Hippocampal formation (tissue), 2 donors: ENCODE data around the gene CDH20.
A peak's percentile ranks its signal among the peaks of the same experiment; 100 is the strongest.

Experiments
- DNase-seq, 2 donors: peaks; one replicate each; lab custom pipeline; 2025; lab: John Stamatoyannopoulos, UW

The CDH20 gene

DNA sequence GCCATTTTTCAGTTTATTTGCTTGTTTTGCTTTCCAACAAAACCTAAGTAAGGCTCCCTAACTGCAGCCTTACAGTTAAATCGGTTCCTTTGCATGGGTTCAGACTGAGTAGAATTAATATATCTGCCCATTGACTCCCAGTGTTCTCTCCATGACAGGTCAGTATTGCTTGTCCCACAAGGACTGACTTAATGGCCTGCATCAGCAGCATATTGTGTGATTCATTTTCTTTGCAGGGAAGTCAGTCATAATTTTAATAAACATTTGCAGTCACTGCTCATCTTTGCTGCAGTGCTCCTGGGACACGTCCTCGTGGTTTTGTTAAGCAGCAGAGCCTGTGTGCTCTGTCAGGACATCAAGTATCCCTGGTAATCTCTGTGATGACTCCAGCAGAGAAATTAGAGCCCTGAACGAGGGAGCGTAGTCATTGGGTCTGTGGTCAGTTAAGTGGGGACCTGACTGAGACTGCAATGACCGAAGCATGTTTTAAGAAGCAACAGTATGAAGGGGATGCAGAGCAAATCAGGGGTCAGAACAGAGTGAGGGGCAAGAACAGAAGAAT, 93.3 kb downstream of the CDH20 start:
- no peak for DNase-seq

DNA sequence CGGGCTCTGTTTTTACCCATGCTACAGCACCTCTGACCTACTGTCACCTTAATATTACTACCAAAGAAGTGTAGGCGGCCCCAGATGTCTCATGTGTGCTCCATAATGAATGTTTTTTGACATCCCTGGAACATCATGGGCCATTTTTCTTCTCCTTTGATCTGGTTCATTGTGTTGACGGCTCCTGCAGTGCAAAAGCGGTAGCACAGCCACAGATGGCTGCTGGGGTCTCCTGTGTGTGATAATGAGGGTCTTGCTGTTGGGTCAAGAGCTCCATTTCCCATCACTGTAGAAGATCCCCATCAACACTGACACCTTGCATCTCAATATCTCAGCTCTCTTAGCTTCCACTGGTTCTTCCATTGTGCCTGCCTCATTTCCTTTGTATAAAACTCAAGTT, 95.0 kb downstream of the CDH20 start:
- no peak for DNase-seq

DNA sequence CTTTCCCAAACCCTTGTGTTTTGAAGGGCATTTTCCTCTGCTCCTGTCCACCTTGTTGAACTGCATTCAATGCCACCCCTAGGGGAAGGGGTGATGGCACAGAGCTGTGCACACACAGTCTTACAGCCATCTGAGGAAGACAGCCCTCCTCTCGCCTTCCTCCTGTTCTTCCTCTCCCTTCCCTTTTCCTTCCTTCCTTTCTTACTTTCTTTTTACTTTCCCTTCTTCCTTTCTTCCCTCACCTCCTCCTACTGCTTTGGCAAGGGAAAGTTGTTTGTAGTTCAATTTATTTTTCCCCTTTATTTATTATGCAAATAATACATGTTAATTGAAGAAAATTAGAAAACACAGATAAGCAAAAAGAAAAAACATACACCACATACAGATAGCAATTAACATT, 99.4 kb downstream of the CDH20 start:
- DNase-seq: no peak

DNA sequence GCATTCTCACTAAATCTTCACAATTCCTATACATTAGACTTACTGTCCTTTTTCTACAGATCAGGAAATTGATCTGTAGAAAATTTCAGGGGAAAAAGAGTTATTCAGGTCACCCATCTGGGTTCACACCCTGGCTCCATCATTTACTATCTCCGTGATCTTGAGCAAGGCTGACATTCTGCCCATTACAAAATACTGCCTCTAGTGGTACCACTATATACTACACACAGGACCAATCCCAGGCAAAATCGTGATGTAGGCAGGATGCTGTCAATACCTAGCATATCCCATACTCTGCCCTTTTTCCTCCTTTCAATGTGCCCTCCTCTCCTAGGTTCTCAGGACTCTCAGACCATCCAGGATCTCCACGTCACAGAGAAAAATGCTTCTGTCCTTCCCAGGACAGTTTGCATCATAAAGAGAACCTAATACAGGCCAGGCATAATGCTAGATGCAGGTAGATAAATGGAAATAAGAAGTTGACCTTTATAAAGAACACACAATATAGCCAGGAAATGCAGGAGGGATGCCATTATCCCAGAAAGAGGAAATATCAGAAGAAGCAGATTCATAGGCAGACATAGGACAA, 101.9 kb downstream of the CDH20 start:
- no peak for DNase-seq

DNA sequence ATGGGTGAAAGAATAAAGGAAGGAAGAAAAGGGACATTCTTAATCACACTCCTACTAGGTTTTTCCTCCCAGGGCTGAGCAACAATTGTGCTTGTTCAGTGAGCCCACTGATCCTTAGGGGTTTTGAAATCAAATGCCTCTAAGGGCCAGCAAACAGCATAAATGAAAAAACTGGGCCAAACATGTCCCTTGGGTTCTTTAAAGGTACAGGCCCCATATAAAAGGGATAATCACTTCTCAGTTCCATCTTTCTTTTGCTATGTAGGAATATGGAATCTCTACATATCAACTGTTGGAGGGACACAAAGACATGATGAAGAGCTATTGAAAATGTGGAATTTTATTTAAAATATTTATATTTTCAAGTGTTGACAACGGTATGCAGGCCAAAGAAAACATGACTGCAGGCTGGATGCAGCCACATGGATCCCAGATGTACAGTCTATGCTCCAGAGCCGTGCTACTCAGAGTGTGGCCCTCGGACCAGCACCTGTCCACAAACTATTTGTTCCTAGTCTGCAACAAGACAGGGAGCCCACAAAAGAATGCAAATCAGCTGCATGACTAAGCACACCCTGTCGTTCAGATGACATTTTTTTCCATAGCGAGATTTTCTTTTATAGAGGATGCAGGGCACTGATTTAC, 110.0 kb downstream of the CDH20 start:
- DNase-seq: no peak

DNA sequence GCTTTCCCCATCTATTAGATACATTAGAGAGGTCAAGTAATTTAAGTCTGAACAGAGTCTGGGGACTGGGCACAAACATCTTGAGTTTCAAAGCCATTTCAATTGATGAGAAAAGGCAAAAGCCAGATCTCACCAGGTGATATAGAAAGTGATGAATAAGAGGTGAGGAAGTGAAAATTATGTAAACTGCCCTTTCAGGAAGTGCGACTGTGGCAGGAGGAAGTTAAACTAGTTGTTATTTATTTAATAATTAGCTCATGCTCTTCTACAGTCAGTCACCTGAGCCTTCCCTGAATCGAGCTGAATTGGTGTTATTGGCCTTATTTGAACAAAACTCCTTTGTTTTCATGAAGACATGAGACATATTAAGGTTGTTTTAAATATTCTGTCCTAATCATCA, 115.1 kb downstream of the CDH20 start:
- no peak for DNase-seq

DNA sequence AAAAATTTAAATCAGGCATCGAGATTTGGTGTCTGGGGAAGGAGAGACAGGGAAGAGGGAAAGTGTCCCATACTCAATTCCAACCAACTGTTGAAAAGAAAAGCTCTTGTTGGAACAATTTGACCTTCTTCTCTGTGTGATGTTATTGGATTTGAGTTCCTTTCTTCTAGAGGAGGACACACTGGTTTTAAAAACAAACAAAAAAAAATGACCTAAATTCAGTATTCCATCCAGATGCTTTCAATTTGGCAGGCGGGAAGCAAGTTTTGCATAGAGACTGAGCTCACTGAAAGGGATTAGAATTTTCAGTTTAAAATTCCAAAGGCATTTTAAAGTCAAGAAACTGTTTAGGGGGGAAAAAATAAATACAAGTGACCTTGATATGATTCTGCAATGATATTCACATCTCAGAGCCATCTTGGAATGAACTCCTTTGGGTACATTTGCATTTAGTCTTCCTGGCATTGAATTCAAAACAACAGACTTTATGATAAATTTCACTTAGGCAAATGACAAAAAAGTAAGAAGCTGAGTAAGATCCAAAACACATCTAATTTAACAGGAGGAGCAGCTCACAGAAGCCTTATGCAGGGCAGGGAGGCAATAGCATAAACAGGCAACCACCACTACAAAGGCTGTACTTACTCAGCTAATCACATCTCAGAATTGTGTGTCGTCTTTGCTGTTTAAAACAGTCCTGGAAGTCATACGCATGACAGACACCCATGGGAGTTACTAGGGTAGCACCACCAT, 126.8 kb downstream of the CDH20 start:
- DNase-seq: peak in 1 of 2 donors; percentile 63

DNA sequence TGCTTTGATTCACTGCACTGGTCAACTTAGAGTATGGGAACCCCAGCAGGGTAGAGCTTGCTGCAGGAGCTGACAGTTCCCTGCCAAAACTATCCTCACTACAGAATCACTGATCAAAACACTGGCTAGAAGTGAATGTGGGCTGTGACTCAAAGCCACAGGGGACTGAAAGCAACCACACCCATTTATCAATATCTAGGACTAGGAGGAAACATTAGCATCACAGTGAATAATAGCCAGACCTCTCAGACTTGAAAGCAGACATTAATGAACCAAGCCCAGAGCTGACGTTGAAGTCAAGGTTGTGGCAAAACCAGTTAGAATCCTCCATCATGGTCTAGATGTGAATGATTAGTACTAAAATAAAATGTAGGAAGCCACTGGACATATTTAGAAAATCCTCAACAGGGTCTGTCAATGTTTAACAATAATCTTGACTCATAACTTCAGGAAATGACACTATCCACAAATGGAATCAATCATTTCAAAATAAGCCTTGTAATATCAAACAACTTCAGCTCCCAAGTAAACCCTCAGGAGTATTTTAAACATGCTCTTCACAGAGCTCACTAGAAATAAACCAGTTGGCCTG, 131.4 kb downstream of the CDH20 start:
- no peak for DNase-seq

DNA sequence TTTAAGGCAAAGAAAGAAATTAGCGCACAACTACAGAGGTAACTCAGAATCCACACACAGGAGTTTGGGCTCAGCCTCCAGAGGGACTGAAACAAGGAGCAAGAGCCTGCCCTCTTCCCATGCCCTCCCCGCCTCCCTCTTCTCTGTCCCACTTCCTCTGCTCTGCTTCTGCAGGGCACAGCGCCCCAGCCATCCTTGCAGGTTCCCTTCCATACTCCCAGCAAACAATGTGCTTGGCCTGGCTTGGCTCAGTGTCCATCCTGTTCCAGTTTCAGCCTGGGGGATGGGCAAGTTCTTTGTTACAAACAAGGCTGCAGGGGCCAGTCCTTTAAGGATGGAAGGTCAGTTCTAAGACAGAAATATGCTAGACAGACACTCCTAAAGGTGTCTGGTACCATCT, 133.5 kb downstream of the CDH20 start:
- no peak for DNase-seq

DNA sequence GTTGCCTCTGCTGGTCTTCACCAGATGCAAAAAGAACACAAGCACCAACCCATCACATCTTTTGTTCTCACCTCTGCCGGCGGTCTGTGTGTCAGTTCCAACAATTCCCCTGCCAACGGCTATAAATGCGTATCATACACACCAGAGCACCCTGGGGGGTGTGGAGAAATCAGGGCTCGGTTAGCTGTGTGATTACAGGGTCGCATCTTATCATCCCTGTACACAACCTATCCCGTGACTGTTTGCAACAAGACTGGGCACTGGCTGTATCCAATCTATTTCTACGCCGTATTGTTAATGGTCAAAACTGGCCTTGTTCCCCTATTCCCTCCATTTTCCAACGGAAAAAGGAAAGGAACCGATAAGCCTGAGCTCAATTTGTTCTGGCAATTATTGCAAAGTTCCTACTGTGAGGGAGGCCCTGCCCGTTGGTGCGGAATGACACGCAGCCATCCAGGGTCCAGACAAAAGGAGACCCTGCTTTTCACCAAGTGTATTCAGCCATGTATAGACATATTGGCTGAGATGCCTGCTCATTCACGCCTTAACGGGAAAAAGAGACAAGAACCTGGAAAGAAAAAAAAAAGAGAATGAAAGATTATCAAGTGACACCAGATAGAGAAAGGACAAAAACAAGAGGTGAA, 136.9 kb downstream of the CDH20 start:
- DNase-seq: no peak

DNA sequence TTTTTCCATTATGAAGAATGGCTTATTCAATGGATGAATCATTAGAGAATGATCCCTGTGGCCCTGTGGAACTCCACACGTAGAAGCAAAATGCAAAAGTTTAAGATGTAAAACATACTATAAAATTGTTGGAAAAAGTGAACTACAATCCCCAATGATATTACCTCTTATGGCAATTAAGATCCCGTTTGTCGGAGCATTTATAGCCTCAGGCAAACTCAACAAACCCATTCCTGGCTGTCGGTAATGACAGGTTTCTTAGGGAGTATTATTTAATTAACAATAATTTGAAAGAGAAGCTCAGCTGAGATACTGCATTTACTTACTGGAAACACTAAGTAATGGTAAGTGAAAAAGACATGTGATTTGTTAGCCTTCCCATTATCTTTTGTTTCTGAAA, 138.3 kb downstream of the CDH20 start:
- DNase-seq: no peak

DNA sequence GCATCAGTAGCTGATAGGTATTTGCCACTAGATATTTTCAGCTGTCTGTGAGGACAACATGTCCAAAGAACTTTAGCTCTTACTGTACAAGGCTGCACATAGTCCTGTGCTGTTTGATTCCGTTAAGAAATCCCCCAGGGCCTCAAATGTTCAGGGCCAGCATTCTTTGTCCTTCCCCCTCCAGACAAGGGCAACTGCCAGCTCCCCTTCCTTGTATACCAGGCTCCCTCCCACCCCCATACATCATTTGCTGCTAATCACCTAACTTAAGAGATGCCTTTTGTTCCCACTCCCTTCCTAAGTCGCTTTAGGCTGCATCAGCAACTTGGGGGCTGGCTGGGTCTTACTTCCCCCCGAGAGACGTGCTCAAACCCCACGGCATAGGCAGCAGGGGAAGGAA, 138.7 kb downstream of the CDH20 start:
- DNase-seq: no peak

DNA sequence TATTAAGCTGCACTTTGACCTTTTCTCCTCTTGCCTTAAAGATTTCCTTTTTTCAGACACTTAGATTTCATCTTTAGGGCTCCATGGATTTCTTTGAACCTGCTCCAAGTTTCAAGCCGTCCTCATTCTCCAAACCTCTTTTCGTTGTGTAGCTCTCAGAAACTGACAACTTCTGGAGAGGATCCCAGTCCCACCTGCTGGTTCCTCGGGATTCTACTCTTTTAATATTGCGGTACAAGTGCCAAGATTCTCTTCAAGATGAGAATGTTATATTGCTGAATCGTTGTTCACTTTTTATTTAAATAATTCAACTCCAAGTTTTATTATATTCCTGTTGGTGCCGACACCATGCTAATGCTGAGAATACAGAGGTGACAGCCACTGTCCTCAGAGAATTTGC, 141.1 kb downstream of the CDH20 start:
- DNase-seq: no peak

DNA sequence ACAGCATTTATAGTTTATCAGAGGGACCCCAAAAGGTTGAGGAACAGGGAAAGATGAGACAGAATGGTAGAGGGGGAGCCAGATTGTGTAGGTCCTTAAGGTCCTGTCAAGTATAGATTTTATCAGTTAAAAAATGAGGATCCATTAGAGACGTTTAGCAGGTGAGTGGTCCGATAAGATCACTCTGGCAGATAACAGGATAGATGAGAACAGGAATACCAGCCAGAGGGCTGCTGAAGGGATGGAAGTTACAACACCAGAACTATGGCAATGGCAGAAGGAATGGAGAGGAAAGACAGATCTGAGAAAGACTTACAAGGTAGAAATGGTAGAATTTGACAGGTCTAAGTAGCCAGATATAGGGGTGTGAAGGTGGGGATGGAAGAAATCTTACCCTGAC, 141.7 kb downstream of the CDH20 start:
- no peak for DNase-seq

DNA sequence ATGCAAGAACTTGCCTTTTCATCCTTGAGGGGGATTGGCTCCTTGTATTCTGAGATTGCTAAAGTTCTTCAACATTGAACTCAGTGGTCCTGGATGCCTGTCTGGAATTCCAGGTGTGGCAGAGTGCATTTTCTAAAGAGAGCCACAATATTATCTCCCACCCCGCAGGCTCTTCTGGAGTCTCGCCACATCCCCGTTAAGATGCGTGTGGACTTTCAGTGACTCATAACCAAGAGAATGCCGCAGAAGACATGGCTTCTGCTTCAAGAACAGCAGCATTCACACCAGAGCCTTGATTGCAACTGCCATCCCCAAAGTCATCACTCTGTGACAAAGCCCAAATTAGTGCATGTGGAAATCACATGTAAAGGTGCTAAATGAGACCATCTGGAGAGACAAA, 142.7 kb downstream of the CDH20 start:
- DNase-seq: no peak

DNA sequence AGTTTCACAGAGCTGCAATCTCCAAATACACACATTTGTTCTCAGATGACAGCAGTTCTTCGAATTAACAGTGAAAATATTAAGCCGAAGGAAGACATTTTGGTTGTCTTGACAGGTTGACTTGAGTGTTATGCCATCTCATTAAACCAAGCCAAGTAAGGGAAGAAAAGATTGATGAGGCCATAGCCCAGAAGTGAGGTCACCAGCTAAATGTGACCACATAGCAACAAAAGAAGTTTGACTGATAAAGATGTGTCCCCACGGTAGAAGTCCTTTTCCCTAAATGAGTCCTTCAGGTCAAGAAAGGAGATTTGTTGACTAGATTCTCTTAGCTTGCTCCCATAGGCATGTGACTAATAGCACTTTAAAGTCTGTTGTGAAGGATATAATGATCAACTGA, 156.1 kb downstream of the CDH20 start:
- DNase-seq: no peak

DNA sequence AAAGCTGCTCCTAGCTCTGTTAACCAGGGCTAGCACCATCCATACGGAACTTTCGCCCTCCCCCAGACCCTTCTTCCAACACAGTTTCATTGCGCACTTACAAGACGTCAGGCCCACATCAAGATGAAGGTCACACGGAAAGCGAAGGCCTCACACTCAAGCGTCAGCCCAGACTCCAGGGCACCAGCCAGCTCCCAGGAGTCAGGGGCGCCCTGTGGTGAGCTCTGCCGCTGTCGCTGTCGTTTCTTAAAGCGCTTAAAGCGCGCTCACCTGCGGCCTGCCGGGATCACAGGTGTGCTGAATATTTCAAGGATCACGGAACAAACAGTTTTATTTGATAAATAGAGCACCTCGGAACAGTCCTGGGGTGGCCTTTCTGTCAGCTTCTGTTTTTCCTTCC, 163.1 kb downstream of the CDH20 start:
- no peak for DNase-seq

DNA sequence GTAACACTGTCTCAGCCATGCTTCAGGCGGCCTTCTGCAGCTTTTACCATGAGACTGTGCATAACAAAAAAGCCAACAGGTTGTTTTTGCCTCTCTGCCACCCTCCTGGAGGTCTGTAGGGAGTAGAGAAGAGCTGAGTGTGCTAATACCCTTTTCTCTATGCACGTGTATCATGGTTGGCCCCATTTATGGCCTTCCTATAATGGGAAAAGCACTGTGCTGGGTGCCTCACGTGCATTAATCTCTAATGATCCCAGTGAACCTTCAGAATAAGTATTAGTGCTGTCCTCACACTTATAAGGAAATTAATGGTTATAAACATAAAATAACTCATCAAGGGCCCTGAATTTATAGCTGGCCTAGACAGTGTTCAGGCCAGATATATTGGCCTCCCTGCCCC, 164.2 kb downstream of the CDH20 start:
- no peak for DNase-seq

DNA sequence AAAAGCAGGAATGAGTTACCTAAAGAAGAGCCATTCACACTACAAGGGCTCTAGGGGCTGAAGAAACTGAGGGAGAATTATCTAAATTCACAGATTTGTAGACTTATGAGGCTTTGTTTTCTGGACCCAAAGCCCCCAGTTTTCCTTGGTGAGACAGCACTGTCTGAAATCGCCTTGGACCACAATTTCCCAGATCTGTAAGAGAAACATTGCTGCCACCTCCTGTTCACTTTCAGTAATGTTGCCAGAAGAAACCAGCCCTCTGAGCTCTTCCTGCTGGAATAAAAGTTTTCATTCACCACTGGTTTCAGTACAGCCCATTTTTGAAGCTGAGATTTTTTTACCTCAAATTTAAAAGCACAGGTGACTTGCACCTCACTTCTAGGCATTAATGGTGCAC, 169.2 kb downstream of the CDH20 start:
- DNase-seq: peak; percentile 62 to 85

DNA sequence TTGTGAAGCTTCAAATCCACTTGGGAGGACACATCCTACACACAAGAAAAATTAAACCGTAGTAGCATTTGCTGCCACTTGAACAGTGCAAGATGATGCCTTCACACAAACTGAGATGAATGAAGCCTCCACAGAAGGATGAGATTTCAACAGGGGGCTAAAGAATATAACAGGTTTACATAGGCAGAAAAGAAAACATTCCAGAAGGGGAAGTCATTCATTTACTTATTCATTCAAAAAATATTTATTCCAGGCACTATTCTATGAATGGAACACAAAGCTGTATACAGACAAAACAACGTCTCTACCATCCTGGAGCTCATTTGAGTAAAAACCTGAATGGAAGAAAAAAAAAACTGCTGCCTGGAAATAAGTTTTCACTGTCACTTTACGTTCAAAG, 170.5 kb downstream of the CDH20 start:
- DNase-seq: no peak

DNA sequence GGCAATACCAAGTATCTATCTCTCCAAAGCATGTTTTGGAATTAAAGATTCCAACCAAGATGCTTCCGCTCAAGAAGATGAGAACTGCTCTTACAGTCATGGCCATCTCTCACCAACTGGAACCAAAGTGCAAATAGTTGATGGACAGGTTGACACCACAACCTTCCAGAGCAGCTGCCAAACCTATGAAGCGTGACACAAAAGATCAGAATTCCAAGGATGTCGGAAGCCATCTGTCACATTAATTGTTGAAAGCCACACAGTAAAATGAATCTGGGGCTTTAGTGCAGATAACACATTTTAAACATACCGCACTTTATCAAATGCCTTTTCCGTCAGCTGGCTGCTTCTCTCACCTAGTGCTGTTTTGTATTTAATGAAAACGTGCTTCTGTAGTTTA, 195.7 kb downstream of the CDH20 start:
- DNase-seq: no peak

DNA sequence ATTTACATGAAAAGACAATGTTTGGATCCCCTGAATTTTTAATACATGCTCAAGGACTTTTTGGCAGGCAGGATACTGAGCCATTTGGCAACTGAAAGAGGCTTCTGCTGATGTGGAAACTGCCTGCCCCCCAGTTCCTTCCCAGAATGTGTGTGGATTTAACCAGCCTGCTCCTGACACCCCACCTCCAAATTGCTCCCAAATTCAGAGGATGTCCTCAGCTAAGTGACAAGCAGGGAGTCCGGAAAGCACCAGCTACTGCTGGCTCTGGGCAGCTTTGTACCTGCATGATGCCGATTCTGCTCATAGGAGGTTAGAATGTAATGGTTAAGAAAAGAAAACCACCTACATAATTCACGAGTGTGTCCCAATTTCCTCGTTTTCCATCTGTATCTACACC, 197.5 kb downstream of the CDH20 start:
- DNase-seq: no peak
